ENCODE results near the gene CCDC146.
"Not testable (repeated sequence)": the region's sequence is repeated elsewhere in the genome, so short reads cannot be mapped to it uniquely, and the experiment has no call there.

CCDC146 gene

DNA sequence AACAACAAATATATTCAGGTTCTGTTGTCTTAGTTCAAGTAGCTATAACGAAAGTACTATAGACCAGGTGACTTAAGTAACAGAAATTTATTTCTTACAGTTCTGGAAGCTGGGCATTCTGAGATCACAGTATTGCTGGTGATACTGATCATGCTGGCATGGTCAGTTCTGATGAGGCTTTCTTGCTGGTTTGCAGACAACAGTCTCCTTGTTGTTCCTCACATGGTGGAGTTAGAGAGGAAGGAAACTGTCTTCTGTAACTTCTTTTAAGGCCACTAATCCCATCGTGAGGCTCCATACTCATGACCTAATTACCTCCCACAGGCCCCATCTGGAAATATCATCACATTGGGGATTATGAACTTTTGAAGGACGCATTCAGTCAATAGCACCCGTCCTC lies 17.9 kb downstream of the CCDC146 start:
- DNase-seq = not testable (repeated sequence)

DNA sequence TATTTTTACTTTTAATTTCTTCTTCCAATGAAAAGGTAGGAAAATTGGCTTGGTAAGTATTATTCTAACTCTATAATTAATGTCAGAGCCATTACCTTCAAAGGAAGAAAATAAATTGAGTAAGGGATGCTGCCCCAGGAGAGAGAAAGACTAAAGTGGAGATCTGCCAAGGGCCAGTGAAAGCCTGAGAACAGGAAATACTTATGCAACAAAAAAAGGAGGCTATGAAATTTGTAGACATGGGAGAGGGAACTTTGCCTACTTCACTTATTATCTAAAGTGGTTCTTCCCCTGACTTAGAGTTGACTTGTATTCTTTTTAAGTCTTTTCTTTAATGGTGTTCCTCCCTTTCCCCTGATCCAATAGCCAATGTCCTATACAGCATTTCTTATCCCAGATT lies 29.8 kb downstream of the CCDC146 start:
- DNase-seq = peak; percentile 24

DNA sequence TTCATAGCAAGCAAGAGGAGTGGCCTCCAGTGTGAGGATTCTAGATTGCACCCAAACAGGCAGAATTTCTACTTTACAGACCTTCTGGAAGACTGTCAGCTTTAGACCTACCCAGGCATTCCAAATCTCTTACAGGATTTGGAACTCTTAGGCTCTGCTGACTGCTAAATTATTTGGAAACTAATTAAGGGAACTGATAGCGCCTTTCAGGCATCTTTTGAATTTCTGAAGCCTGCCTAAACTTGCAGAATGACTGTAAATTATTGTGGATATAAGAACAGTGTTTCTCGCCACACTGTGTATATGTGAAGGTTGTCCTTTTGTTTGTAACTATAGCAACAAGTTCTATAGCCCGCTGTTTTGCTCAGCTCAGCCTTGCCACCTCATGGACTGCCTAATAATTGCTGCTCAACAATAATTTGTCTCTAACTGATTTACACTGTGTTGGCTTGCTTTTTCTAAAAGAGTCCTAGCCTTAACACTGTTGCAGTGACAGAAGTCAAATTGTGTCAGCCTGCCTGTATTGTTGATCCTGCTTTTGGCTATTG lies 32.6 kb downstream of the CCDC146 start:
- DNase-seq = peak; percentile 10

DNA sequence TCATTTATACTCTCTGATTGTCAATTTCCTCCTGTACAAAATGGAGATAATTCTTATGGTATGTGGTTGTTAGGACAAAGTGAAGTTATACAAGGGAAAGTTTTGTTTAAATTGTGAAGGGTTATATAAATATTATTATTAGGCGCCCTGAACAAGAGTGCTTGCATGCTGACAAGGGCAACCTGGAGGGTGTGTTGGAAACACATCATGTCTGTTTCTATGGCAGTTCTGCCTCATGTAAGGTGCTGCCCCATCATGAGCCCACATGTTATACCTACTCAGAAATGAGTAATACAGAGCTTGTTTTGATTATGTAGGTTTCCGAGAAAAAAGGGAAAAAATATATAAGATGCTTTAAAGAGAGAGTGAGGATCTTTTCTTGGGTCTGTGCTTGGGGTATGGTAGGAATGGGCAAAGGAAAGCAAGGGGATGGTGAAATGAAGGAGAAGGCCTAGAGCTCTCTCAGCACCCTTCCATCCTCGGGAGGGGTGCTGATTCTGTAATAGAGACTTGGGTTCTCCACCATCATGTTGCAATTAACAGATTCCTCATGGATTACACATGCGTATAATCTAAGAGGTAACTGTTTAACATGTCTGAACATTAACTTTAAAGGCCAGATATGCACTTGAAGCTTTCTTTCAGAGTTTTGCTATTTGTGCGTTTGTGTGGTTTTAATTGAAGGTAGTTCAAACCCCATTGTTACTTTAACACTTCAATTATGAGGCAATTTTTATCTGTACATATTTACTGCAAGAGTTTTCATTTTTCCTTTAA lies 33.4 kb downstream of the CCDC146 start:
- DNase-seq = peak; percentile 21

DNA sequence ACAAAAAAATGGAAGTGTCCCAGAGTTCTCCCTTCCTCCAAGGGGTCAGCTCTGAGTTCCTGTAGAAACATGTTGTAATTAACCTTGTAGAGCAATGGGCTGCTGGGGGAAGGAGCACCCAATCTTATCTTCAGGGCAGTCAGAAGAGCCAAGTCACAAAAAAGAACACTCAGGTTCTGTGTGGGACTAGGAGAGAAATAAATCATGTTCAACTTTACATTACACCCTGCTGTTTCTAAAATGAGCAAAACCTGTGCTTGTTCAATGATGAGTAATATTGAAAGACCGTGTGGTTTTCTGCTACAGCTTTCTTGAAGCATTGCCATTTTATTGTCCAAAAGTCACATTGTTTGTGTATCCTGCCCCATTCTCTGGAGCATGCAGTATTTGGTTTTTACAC lies 34.6 kb downstream of the CCDC146 start:
- DNase-seq = not testable (repeated sequence)

DNA sequence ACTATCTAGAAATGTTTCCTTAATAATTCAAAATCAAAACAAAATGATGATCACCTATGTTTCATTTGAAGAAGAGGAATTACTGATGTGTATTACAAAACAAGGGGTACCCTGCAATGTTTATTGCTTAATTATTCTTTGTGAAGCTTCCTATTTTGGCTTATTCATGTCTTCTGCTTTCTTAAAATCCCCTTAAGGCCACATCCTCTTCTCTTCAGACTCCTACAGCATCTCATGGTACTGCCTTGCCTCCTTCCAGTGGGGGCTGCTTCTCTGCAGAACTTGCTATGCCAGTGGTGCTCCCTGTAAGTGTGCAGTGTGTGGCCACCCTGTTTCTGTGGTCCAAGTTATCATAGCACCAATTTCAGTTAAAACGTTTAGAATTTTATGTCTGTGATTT lies 35.0 kb downstream of the CCDC146 start:
- no peak for DNase-seq

DNA sequence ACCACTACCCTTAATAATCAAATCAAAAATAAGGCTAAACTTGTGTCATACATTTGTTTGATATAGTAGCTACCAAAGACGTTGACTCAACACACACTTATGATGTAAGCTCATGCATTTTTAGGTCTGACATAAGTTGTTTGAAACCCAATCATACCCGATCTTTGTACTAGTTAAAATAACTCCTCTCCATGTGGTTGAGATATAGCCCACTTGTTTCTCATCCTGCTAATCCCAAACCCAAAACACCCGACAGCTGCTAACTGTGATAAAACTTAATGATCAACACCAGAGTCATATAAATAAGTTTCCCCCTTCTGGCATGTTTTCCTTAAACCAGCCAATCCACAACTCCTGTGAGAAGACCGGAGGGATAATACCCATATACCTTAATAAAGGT lies 48.7 kb downstream of the CCDC146 start:
- DNase-seq = not testable (repeated sequence)

DNA sequence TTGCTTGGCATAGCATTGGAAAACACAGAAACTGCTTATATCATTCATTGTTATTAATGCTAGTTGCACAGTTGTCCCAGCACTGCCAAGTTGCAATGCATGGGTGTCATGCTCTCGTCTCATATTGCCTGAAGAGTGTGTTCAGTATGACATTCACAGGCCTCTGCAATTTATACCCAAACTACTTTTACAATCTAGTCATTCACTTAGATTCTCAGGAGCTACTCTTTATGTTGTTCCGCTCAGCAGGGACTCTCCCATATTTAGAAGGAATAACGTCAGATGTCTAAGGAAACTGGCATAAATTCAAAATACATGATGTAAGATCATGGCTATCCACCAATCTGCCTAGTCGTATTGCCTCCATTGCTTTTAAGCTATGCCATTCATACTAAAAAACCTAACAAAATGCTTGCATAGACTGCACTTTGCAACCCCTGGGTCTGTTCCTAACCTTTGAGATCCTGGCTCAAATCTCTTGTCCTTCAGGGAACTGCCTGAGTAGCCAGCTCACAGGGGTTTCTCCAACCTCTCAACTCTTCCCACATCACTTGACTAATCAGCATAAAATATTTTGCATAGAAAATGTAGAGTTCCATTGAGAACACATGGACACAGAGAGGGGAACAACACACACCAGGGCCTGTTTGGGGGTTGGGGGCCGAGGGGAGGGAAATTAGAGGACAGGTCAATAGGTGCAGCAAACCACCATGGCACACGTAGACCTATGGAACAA lies 50.2 kb downstream of the CCDC146 start:
- DNase-seq = not testable (repeated sequence)

DNA sequence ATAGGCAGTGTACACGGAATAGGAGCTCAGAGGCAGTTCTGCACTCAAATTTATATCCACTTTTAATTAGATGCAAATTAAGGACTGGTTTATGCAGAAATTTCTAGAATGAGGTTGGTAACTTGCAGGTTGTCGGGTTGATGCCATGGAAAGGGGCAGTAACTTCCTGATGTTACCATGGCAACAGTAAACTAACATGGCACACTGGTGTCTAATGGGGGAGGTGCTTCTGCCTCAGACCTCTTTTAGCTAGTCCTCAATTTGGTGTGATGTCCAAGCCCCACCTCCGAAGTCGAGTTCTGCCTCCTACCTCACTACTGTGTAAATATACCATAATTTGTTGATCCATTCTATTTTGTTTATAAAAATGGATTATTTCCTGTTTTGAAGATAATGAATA lies 52.0 kb downstream of the CCDC146 start:
- DNase-seq = not testable (repeated sequence)

DNA sequence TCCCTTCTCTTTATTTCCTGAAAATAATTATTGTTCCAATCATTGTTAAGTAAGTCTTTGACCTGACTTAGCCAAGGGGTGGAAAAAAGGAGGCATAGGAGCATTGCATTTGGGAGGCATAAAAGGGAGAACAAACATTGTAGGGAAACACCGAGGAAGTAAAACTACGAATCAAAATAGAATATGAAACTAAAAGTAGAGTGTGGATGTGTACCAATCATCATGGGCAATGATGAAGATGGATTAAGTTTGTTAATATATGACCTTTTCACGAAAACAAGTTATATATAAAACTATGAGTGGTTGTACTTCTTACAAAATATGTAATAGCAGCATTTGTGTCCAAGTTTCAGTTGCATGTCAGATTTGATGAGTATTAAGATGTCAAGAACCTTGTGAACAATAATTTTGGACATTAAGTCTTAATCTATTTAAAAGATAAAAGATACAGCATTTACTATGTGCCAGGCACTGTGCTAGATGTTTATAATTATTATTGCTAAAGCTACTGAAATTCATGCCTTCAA lies 52.9 kb downstream of the CCDC146 start:
- not testable (repeated sequence) for DNase-seq

DNA sequence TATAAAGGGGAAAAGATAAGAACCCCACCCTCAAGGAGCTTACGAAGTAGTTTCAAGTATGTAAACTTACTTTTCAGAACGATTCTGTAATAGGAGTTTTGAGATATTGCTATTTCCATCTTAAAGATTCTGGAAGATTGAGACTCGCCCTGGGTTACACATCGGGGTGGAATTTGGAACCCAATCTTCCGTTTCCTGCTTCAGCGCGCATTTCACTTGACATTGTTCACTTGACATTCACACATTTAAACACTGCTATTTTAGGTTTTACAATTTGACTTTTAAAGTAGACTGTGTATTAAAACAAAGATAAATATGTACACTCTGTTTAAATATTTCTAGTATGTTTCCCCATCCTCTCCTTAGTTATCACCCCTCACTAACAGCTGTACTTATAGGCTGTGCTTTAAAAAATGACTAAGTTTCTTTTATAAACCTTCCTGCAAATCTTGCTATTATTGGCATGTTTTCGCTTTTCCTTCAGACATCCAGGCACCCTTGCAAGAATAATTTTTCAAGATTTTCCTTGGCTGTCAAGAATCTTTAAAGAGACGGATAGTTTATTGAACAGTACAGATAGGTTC lies 55.0 kb downstream of the CCDC146 start:
- DNase-seq = not testable (repeated sequence)

DNA sequence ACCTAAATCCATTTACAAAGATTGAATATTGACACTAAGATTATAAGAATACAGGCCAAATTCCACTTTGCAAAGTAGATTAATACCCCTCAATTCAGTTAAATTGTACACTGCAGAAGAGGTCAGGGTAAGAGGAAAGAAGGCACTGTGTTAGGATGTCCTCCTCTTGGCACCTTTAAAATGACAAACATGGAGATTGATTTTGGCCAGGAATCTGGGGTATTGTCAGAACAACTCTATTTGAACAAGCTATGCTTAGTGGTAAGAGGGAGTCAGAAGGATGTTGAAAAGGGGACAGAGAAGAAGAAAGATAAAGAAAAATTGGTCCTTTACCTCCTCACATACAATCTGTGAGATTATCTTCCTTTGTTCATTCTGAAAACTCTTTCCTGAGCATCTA lies 55.6 kb downstream of the CCDC146 start:
- not testable (repeated sequence) for DNase-seq

DNA sequence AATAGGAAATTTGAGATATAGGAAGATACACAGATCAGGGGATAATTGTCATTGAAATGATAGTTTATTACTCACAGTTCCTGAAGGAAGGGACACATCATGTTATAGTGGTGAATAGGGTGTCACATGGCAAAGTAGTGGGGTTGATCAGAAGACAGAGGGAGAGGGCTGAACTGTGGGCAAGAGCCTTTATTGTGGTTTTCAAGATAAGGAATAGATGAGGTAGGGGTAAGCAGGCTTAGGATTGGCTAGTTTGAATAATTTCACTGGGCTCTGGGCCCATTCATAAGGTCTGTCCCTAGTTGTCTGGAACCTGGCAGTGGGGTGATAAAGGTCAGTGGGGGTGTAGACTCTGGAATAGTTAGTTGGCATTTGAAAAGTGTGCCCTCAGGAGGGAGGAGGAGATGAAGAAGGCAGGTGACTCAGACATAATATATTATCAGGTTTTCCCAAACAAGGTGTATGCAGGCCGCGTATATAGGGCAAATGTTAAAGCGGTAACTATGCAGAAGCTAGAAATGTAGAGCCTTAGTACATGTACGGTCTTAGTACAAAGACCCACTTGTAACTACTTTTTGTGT lies 58.7 kb downstream of the CCDC146 start:
- DNase-seq = no peak

DNA sequence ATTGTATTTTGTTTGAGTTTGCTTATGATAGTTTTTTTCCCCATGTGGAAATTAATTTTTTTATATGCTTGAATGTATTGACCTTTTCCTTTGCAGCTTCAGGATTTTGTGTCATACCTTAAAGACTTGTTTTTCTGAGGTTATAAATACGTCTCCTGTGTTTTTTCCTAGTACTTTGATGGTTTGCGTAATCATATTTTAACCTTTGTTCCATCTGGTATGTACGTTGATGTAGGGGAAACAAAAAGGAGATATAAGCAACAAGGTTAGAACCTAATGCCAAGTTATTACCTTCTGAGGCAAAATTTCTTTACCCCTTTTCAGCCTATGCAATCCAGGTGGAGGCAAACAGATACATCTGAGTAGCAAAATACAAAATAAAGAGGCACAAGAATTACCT lies 59.3 kb downstream of the CCDC146 start:
- DNase-seq = no peak

DNA sequence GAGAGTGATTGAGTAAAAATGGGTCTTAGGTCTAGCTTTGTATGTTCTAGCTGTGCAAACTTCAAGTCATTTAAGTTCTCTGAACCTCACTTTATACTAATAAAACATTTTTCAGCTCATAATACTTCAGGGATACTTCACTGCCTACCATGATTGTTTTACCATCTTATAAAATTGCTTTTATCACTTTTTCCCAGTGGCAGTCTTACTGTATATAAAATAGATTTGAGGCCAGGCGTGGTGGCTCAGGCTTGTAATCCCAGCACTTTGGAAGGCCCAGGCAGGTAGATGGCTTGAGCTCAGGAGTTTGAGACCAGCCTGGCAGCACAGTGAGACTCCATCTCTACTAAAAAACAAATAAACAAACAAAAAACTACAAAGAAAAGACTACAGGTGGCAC lies 59.8 kb downstream of the CCDC146 start:
- DNase-seq = no peak

DNA sequence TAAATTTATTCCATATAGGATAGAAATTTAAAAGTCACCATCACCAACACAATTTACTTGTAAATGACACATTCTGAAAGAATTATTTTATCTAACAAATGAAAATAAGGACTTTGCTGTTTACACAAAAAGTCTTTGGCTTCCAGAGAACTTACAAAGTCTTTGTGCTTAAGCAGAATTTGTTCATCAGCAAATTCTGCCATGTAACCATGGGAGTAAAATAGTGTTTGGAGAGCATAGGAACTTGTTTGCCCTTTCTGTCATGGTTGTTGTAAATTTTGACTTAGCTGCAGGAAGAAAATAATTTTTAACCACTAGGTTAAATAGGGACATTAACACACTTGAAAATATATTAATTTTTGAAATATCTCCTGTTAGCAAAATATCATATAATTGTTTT lies 62.0 kb downstream of the CCDC146 start:
- no peak for DNase-seq

DNA sequence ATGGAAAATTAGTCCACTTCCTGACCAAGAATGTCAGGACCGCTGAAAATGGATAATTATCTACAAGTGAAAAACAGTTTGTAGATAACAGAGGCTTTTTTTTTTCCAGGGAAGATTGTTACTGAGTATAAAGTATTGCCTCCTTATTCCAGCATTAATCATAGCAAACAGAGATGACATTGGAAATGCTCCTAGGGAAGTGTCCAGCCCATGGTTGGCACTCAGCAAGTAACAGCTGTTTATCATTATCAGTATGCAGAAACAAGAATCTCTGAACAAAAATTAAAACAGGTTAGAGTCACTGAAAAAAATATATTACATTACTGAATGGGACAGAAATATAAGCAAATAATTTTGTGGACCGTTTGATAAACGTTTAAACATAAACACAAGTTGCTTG lies 62.6 kb downstream of the CCDC146 start:
- no peak for DNase-seq

DNA sequence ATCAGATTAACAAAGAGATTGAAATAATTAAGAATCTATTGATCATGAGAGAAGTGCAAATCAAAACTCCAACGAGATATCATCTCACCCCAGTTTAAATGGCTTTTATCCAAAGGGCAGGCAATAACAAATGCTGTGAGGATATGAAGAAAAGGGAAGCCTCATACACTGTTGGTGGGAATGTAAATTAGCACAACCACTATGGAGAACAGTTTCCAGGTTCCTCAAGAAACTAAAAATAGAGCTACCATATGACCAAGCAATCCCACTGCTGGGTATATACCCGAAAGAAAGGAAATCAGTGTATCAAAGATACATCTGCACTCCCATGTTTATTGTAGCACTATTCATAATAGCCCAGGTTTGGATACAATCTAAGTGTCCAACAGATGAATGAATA lies 63.5 kb downstream of the CCDC146 start:
- DNase-seq = no peak

DNA sequence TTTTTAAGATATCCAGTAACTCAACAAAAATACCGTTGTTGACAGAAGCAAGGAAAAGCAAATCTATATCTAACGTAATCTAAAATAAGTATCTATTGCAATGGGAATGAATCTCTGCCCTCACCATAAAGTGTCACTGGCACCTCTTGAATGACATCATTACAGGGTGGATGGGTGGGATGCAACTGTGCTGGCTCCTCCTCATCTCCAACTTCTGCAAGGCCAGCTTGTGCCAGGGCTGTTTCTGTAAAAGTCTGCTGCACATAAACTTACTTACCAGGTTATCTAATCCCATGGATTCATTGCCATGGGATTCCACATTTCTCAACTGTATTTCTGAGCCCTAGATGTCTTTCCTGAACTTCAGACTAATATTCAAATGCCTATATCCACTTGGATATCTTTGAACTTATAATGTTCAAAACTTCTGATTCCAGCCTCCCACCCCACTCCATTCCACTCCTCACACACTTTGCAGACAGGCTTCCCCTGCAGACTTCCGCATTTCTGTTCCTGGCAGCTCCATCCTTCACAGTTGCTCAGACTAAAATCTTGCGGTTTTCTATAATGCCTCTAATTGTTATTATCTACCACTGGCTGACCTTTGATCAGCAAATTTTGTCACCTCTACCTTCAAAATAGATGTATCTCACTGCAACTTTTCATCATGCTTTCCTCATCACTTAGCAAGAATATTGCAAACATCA lies 66.5 kb downstream of the CCDC146 start:
- DNase-seq = no peak

DNA sequence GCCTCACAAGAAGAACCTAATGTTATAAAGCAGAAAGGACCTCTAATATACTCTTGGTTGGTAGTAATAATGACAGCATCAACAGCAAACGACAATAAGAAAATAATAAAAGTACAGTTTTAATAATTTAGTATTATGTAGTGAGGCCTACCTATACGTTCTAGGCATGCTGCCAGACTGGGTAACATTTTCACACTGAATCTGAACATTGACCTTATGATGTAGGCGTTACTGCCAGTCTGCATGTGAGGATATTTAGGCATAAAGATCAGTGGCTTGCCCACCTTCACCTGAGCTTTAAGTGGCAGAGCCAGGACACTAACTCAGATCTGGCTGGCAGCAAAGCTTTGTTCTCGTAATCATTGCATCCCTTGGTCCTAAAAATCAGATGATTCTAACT lies 74.7 kb downstream of the CCDC146 start:
- DNase-seq = no peak

DNA sequence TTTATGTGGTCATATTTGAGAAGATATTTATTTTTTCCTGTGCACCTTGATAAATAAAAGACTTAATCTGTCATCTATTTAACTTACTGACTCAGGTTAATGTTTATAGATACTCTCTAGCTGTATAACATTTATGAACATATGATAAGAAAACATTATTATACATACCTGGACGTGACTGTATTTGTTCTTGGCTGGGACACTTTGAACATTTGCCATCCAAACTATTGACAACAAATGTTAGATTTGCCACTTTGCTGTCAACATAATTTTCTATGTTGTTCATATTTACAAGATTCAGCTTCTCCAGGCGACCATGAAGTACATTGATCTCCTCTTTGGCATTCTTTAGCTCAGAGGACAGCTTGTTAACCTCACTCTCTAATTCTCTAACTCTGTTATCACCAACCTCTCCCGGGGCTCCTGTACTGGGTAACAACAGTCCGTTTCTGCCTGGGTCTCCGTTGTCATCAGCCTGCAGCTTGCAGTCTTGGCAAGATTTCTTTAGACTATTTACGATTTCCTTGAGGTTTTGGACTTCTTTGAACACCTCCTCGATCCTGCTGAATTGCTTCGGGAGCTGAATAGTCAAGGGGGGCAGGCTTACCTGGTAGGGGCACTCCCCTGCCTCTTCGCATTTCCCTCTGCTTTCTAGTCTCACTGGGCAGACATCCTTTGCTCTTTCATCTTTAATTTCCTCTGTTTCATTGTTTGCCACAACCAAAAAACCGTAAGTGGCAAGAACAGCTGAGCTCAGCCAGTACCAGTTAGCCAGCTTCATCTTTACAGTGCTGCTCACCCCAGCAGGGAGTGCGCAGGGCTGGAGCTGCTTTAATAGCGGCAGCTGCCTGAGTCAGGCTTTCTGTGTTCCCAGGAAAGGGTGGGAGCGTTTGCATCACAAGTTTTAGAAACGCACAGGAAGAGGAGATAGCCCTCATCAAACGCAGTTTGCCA lies 76.9 kb downstream of the CCDC146 start, which contains the start of gene FGL2:
Gene FGL2, minus strand, starts transcription at position 807 of the 954 bp plus-strand sequence. Its CDS starts 26 bp downstream, at position 781.
- DNase-seq = peak; percentile 26
